Stimulated activated CD4-positive, alpha-beta T cell treated with anti-CD3 and anti-CD28 coated beads, Interleukin-4, amount 100 ng/mL, for 1 hour (primary cell): ENCODE results near the gene TP53AIP1.
A peak's percentile ranks its signal among the peaks of the same experiment; 100 is the strongest.
"Not testable (repeated sequence)": the region's sequence is repeated elsewhere in the genome, so short reads cannot be mapped to it uniquely, and the experiment has no call there.

Experiments
- DNase-seq: peaks from one replicate; pipeline ENCODE4 v3.0.0-alpha.2; 2020

The TP53AIP1 gene

DNA sequence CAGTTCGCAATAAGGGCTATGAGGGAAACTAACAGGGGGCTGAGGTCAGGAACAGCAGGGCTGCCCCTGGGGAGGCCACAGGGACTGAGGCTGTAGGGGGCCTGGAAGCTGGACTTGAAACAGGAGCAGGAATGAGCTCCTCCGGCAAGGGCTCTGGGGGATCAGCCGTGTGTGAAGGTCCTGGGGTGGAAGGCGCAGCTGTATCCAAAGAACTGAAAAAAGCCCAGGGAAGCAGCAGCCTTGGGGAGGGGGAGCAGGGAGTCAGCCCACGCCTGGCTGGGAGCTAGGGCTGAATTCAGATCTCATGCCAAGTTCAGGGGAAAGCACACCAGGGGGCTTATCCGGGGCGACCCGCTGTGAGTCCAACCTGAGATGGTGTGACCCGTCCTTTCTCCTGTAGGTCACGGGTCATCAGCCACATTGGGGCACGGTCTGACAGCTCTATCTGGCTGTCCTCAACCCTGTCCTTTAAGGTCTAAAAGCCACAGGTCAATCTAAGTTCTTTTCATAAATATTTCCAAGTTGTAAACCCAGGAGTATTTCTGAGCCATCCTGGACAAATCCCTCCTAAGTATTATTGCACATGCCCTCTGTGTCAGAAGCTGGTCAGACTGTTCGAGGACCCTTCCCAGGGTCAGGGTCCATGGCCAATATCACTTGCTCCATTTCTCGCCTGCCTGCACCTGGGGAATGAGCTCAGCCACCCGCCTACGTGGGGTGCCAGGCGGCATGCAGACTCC is 18.0 kb downstream of the TP53AIP1 start:
- no peak for DNase-seq

DNA sequence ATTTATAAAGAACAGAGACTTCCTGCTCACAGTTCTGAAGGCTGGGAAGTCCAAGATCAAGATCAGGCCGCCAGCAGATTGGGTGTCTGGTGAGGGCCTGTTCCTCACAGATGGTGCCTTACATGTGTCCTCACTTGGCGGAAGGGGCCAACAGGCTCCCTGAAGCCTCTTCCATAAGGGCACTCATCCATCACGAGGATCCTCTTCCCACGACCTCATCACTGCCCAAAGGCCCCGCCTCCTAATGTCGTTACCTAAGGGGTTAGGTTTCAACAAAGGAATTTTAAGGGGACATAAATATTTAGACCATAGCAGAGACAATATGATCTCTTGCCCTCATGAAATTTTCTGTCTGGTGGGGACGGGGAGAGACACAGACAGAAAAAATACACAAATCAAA is 18.6 kb downstream of the TP53AIP1 start:
- no peak for DNase-seq

DNA sequence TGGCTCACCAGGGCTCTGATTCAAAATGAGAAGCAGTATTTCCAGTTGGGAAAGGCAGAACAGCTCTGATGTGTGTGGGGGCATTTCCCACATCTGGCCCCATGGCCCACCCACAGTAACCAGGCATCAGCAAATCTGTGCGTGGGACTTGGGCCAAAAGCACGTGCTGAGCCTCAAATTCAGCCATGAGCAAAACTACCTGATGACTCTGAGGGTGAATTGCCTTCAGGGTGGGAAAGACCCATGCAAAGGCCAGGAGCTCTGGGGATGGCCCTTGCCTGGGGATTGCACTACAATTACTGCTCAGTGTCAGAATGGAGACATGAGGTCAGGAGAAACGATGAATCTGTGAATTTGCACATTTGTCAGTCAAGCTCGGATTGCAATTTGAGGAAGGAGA is 20.9 kb downstream of the TP53AIP1 start:
- DNase-seq = no peak

DNA sequence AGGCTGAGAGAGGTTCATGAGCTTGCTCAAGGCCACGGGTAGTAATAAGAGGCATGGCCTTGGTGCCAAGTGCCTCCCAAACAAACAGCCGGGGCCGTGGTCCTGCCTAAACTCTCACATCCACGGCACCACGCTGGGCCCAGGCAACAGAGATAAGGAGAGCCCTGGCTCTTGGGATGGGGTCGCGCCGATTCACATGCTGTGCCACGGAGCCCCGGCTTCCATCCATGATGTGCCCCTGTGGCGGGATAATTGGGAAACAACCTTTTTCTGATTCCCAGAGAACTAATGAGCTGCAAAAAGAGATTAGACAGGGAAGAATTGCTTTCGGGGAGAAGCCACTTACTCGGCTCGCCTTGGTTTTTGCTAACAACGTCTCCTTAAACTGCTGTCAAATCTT is 22.0 kb downstream of the TP53AIP1 start:
- DNase-seq = no peak

DNA sequence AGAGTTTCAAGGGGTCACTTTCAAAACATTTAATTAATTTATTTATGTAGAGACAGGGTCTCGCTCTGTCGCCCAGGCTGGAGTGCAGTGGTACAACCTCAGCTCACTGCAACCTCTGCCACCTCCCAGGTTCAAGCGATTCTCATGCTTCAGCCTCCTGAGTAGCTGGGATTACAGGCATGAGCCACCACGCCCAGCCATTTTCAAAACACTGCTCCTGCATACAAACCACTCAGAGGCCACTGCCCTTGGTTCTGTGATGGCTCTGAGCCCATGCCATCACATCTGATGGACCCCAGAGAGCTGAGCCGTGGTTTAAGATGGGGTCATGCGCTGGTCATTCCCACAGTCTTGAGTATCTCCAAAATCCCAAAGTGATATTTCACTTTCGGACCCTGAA is 23.0 kb downstream of the TP53AIP1 start:
- not testable (repeated sequence) for DNase-seq

DNA sequence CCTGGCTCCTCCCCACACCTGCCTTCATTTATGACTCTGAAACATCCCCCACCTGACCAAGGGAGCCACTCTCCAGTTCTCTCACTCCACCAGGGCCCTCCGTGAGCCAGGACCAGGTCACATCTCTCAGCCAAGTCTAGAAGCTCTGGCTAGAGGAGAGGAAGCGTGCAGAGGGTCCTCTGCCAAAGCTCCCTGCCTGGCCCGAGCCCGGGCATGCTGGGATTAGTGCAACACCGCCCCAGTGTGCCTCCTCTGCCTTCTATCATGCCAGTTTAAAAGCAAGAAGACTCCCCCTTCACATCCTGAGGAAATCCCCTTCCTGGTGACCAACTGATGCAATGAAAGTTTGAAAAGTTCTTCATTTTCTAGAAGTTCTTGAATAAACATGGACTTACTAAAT is 23.5 kb downstream of the TP53AIP1 start:
- DNase-seq = no peak

DNA sequence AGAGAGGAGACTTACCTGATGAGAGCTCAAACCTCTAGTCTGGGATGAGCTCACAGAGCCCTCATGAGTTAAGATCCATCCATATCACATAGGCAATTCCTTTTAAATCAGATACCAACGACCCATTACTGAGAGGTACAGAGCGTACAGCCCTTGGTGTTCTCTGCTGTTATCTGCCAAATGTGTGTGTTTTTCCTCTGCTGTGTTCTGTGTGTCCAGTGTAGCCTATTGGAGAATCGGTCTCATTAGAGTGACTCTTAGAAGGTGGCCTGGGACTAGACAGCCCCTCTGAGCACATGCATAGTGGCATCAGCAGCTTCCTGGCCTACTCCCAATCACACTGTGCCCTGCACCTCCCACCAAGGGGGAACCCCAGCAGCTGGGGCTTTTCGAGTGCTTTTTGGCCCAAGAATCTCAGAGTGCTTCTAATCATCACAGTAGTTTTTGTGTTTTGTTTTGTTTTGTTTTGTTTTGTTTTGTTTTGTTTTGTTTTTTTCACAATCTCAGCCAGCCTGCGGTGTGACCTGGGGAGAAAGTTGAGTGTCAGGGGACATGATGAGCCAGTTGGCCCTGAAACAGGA is 25.4 kb downstream of the TP53AIP1 start:
- no peak for DNase-seq

DNA sequence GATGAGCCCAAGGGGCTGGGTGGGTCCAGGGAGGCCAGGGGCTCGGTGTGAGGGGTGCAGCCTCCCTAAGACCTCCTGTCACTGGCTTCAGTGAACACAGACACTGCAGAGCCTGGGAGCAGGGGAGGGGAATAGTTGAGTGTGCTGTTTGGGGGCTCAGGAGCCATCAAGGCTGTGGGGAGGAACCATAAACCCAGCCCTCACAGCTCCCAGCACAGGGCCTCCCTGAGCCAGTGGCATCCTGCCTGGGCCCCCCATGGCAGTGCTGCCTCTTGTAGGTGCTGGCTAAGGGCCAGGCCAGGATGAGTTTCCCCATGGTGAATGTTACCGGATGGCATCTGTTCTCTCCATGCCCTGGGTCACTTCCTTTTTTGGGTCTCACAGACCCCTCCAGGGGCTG is 26.0 kb downstream of the TP53AIP1 start:
- DNase-seq = no peak

DNA sequence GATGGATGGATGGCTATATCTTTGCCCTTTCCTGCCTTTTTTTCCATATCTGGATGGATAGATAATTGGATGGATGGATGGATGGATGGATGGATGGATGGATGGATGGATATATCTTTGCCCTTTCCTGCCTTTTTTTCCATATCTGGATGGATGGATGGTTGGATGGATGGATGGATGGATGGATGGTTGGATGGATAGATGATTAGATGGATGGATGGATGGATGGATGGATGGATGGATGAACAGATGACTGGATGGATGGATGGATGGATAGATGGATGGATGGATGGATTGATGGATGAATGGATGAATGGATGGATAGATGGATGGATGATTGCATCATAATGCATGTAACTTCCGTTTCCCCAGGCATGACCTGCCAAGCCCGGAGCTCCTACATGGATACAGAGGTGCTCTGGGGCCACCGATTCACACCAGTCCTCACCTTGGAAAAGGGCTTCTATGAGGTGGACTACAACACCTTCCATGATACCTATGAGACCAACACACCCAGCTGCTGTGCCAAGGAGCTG is 26.6 kb downstream of the TP53AIP1 start:
- DNase-seq = no peak

DNA sequence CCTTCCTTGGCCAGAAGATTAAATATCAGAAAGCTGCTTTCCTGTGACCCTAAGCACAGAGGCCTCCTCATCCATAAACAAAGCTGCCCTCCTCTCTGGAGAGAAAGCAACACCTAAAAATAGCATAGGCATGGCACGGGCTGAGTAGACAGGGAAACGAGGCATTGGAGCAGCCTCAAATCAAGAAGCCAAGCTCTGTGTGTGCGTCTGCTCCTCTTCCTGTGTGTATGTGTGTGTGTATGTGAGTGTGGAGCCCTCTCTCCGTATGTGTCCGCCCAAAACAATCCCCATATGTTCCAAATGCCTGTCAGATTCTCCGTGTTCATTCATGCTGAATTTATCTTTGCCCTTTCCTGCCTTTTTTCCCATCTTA is 27.5 kb downstream of the TP53AIP1 start:
- no peak for DNase-seq

DNA sequence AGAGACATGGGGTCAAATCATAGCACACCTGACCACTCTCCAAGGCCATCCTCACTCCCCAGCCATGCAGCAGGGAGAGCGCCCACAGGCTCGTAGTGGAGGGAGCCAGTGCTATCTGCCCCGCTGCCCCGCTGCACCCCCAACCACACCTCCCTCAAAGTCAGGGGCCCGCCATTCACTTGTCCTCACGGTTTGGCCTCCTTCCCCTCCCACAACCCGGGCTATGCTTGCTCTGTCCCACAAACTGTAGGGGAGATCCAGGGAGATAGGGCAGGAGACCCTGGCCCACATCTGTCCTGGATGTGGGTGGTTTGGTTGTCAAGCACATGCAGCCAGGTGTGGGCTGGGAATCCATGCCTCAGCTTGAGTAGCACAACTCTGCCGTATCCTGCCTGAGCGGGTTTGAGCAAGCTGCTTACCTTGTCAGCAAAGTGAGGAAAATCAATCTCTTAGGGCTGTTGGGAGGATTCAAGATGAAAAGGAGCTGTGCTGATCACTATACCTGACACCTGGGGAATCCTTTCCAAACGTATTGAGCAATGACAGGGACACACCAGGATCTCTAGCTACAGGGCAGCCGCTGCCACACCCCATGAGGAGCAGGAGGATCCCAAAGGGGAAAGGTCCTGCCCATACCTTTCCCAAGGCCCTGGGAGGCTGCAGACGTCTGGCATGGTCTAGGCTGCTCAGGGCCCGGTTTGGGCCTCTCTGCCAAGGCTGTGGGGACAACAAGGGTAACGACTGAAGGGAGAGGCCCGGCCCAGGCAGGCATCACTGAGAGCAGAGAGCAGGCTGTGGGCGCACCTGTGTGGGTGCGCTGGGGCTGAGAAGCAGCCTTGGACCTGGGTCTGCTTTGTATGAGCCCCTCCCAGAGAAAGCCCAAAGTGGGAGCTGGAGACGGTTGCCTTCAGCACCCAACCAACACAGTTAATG is 28.2 kb downstream of the TP53AIP1 start:
- no peak for DNase-seq

DNA sequence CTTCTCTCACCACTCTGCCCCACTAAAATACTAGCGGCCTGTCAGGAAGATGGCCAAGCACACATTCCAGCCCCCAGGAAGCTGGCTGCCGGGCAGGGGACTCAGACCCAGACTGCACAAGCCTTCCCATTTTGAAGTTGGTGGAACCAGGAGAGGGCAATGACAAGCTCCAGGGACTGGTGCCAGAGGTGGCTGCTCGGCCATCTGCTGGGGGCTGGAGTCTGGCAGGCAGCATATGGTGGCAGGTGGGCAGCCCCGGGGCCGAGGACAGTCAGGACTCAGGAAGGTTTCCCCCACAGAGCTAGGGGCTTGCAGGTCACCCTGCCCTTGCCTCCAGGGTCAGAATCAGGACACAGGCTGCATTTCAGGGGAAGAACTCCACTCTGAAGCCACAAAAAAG is 28.9 kb downstream of the TP53AIP1 start:
- DNase-seq = no peak

DNA sequence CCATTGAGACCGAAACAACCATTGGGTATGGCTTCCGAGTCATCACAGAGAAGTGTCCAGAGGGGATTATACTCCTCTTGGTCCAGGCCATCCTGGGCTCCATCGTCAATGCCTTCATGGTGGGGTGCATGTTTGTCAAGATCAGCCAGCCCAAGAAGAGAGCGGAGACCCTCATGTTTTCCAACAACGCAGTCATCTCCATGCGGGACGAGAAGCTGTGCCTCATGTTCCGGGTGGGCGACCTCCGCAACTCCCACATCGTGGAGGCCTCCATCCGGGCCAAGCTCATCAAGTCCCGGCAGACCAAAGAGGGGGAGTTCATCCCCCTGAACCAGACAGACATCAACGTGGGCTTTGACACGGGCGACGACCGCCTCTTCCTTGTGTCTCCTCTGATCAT is 31.0 kb downstream of the TP53AIP1 start:
- no peak for DNase-seq

DNA sequence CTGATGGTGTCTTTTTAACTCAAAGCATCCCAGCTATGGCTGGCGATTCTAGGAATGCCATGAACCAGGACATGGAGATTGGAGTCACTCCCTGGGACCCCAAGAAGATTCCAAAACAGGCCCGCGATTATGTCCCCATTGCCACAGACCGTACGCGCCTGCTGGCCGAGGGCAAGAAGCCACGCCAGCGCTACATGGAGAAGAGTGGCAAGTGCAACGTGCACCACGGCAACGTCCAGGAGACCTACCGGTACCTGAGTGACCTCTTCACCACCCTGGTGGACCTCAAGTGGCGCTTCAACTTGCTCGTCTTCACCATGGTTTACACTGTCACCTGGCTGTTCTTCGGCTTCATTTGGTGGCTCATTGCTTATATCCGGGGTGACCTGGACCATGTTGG is 31.4 kb downstream of the TP53AIP1 start:
- no peak for DNase-seq

DNA sequence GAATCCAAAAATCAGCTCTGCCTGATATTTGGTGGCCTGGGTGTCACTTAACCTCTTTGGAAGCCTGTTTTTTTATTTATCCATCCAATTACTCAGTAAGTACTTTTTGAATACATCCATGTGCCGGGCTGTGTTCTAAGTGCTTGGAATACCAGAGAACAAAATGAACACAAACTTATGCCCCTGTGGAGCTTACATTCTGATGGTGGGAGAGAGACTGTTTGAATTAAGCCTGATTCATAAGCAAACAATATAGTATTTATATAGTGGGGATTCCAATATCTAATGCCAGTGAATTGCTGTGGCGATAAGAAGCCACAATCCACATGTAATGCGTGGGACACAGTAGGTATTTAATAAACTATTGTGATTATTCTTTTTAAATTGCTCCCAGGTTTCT is 32.1 kb downstream of the TP53AIP1 start:
- no peak for DNase-seq

DNA sequence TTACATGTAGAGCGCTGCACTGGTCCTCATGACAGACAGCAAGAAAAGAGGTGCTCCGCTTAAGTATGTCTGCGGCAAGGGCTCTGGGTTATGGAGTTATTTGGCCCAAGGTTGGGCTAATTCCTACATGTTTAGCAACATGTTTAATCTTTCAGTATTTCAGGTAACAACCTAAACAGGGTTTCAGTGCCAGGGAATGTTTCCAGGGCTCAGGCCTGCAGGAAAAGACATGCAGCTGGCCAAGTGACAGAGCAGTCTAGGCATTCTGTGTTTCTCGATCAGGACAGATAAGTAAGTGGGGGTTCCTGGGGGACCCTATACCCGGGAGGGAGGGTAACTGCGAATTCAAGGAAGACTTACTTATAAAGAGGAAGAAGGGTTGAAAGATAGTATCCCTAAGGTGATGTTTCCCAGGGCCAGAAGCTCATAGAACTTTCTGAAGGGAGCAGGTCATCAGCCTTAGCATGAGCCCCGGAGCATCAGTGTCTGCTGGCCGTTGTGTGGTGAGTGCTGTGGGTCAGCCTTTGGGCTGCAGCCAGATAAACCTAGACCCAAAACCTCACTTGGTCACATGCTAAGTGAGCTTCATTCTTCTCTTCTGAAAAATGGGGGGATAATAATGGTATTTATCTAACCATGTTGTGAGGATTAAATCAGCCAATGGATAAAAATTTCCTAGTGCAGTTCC is 33.1 kb downstream of the TP53AIP1 start:
- DNase-seq = no peak

DNA sequence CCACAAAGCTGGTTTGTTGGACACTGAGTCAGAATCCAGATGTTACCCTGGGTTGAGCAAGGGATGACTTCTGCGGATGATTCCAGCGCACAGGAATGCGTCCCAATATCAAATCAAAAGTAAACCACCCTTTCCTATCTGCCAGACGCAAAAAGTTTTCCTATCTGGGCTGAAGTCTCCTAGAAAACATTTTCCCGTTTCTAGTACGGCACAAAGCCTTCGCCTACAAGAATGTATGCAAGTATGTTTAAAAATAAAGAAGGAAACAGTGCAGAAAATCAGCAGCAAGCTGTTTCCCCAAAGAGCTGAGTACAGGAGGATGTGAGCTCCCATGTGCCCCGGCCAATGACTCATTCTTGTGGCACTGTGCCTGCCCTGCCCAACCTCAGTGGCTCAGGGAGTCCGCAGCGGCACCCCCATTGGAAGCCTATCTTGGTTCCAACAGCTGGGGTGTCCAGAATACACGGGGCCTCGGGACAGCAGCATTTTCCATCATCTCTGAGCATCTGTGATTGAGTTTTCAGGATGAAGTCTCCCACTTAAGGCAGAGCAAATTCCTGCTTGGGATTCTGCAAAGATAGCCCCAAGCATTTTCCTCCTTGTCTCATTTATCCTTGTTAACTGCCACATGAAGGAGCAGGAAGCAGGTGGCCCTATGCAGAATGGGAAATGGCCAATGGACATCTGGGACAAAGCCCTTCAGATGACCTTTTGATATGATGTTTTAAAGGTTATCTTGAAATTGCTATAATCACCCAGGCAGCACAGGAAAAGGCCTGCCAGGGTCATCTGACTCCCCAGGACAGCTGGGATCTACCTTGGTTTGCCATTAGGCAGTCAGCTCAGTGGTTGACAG is 34.1 kb downstream of the TP53AIP1 start:
- no peak for DNase-seq

DNA sequence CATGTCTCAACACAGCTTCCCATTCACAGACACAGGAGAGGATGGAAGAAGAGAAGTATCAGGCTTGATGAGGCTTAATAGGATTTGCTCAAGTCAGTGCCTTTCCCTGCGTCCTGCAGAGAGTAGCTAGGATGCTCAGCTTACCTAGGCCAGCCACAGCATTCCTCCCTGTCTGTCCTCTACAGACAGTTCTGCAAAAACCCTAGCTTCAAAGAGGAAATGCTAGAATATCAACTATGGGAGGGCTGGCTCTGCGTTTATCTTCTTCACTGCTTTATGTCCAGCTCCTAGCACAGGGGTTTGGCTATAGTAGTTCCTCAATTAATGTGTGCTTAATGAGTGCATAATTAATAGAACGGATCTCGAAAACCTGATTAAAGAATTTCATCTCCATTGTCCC is 35.1 kb downstream of the TP53AIP1 start:
- no peak for DNase-seq

DNA sequence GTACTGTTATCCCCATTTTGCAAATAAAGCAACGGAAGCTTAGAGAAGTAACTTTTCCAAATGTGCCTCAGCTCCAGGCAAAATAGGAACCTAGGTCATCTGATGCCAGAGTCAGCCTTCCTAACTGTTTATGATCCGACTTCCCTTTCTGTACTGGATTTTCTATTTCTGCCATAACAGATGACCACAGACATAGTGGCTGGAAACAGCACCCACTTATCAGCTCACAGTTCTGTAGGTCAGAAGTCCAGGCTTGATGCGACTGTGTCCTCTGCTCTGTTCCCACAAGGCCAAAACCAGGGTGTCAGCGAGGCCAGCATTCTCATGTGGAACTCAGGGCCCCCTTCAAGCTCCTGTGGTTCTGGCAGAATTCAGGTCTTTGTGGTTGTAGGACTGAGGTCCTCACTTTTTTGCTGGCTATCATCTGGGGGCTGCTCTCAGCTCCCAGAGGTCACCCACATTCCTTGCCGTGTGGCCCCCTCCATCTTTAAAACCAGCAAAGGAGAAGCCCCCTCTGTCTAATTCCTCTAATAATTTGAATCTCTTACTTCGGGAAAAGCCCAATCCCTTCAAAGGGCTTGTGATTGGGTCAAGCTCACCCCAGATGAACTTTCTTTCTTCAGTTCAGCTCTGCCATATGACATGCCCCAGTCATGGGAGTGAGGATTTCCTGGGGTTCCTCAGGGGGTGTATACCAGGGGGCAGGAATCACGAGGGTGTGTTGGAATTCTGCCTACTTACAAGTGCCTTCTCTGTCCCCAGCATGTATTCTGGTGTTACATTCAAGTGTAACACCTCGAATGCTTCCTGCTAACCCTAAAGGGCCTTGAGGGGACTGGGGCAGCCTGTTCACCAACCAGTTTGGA is 36.3 kb downstream of the TP53AIP1 start:
- no peak for DNase-seq

DNA sequence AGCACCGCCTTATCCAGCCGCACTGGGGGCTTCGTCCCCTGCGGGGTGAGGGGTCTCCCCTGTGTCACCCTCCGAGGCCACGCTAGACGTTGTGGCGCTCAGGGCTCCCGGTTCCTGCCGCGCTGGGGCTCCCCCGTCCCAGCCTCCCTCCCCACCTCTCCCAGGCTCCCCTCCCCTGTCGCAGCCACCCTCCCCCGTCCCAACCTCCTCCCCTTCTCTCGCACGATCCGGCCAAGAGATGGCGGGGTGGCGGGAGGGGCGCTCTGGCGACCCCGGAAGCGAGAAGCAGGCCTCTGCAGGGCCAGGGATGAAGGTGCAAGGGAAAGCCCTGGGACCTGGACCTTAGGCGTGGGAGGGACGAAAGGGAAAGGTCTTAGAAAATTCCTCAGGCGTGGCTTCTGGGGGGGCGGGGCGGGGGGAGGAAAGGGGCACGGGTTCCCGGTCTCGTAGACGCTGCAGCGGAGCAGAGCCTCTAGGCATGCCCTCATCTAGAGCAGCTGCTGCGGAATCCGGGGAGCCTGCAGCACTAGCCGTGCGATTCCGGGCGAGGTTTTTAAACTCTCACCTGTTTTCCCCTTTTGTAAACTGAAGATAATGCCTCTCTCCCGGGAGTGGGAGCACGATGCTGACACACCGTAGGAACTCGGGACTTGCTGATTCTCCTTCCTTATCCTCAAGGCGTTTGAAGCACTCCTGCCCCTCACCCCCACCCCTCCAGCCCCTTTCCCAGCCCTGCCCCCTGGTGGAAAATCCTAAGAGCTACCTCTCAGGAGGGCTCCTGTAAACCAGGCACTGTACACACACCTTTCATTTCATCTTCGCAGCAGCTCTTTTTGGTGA is 37.1 kb downstream of the TP53AIP1 start:
- DNase-seq = peak; percentile 25
